ENCODE results near the gene CRX. TPM values are rescaled to one million over a fixed set of nuclear protein-coding genes. Genes with fewer than 3 reads are reported as not detected.

CRX gene
- total and polyA plus RNA-seq, 7 donors: 0.01 TPM; not detected in 6

DNA sequence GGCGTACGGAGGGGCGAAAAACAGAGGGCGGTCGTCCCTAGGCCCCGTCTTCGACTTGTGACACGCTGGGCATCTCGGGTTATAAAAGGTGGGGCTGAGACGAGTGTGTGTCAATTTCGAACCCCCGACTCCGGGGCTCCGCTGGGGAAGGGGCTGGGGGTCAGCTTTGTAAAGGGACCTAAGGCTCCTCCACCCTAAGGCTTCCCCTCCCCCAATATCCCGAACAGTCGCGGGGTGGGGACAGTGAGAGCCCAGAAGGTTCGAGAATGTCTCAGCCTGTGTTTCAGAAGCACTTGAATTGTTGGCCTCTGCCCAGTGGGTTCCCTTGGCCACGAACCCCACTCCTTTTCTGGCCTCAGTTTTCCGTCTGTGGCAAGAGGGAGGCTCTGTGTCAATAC, 42.8 kb upstream of the CRX start:
- Histone ChIP-seq H3K4me1 (peaks cover 28% of the 10 kb centered on the region), H3K4me3 (peak overlapping the region; percentile 93), H3K9me3 (no peaks in the 10 kb centered on the region), H3K27me3 (ENCODE audit: insufficient read depth in 3 of 3, low read length in 2 of 3) (no peaks in the 10 kb centered on the region), H3K36me3 (ENCODE audit: insufficient read depth in 1 of 2, low read depth in 1 of 2) (peaks cover 0 to 32% of the 10 kb centered on the region in 2 donors), H3K27ac (peak overlapping the region; percentile 95)
- TF ChIP-seq, protein P1, sequence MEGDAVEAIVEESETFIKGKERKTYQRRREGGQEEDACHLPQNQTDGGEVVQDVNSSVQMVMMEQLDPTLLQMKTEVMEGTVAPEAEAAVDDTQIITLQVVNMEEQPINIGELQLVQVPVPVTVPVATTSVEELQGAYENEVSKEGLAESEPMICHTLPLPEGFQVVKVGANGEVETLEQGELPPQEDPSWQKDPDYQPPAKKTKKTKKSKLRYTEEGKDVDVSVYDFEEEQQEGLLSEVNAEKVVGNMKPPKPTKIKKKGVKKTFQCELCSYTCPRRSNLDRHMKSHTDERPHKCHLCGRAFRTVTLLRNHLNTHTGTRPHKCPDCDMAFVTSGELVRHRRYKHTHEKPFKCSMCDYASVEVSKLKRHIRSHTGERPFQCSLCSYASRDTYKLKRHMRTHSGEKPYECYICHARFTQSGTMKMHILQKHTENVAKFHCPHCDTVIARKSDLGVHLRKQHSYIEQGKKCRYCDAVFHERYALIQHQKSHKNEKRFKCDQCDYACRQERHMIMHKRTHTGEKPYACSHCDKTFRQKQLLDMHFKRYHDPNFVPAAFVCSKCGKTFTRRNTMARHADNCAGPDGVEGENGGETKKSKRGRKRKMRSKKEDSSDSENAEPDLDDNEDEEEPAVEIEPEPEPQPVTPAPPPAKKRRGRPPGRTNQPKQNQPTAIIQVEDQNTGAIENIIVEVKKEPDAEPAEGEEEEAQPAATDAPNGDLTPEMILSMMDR (IDR thresholded peaks at IDR 0.05): no peak
- DNase-seq (peak; percentile 60 to 68), ATAC-seq (peak; percentile 57 to 63 (median 58))
- intact Hi-C loops (cut with DNase I): no loop called here
- 1% methylated on average over 20 of the region's 20 CpGs for WGBS, 3 donors

DNA sequence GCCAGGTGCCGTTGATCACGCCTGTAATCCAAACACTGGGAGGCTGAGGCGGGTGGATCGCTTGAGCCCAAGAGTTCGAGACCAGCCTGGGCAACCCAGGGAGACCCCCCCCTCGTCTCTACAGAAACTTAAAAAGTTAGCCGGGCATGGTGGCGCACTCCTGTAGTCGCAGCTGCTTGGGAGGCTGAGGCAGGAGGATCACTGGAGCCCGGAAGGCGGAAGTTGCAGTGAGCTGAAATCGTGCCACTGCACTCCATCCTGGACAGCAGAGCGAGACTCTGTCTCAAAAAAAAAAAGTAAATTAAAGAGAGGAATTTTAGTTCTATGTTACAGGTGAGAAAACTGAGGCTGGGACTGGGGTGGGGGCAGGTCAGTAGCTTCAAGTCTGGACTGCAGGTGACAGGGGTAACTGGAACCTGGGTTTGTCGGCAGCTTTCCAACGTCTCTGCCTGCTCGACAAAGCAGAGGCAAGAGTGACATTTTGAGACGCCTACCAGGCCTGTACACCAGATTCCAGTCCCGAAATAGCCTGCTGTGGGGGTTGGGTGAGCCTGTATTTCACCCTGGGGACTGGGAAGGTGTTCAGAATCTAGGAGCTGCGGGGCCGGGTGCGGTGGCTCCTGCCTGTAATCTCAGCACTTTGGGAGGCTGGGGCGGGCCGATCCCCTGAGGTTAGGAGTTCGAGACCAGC, 42.1 kb upstream of the CRX start:
- intact Hi-C loops (cut with DNase I): no loop called here

DNA sequence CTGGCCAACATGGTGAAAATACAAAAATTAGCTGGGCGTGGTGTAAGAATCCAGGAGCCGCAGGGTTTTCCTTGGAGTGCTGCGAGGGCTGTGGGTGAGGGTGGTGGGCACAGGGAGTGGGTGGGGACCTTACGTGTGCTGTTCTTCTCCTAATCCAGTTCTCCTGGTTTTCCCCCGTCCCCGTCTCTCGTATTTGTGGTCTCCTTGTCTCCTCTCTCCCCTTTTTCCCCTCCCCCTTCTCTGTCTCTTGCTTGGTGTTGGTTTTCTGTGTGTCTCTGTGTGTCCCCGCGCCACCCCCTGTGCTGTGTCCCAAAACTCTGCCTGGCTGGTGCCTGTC, 41.6 kb upstream of the CRX start:
- intact Hi-C loops (cut with DNase I): no loop called here
- DNase-seq (no peak), ATAC-seq (no peak)
- H3K27me3 ChIP-seq (ENCODE audit: insufficient read depth in 3 of 3, low read length in 2 of 3): no peaks in the 10 kb centered on the region
- peak overlapping the region; percentile 93 for H3K4me3 ChIP-seq
- WGBS, 3 donors: 17 to 58% (median 31%) methylated on average over 9 of the region's 9 CpGs
- no peaks in the 10 kb centered on the region for H3K9me3 ChIP-seq
- H3K36me3 ChIP-seq (ENCODE audit: insufficient read depth in 1 of 2, low read depth in 1 of 2): peaks cover 3 to 44% of the 10 kb centered on the region in 2 donors
- TF ChIP-seq, protein P1 (IDR thresholded peaks at IDR 0.05): no peak
- peaks cover 28% of the 10 kb centered on the region for H3K4me1 ChIP-seq
- H3K27ac ChIP-seq: peak overlapping the region; percentile 95

More for the DNA sequence above, 42.1 kb upstream of the CRX start:
- DNase-seq: peak; percentile 75 to 90
- peaks cover 28% of the 10 kb centered on the region for H3K4me1 ChIP-seq
- H3K36me3 ChIP-seq (ENCODE audit: insufficient read depth in 1 of 2, low read depth in 1 of 2): peaks cover 3 to 39% of the 10 kb centered on the region in 2 donors
- peak overlapping the region; percentile 95 for H3K27ac ChIP-seq
- peak; percentile 80 to 88 (median 87) for ATAC-seq
- TF ChIP-seq, protein P1 (IDR thresholded peaks at IDR 0.05): no peak
- no peaks in the 10 kb centered on the region for H3K27me3 ChIP-seq (ENCODE audit: insufficient read depth in 3 of 3, low read length in 2 of 3)
- peak overlapping the region; percentile 93 for H3K4me3 ChIP-seq
- WGBS, 3 donors: 13 to 40% (median 18%) methylated on average over 24 of the region's 24 CpGs
- no peaks in the 10 kb centered on the region for H3K9me3 ChIP-seq

DNA sequence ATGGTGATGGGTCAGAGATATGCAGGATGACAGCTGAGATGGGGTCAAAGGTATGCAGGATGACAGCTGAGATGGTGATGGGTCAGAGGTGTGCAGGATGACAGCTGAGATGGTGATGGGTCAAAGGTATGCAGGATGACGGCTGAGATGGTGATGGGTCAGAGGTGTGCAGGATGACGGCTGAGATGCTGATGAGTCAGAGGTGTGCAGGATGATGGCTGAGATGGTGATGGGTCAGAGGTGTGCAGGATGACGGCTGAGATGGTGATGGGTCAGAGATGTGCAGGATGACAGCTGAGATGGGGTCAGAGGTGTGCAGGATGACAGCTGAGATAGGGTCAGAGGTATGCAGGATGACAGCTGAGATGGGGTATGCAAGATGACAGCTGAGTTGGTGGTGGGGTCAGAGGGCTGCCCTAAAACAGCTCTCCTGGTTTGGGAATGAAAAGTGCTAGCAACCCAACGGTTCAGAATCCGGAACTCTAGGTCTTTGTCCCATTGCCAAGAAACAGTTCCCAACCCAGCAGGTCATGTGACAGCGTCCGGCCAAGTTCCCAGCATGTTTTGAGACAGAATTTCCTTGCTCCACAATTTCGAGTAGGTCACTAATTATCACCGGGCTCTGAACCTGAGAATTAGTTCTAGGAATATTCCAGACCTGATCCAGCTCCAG, 40.0 kb upstream of the CRX start:
- Histone ChIP-seq H3K9me3 (no peaks in the 10 kb centered on the region), H3K27ac (peak overlapping the region; percentile 53), H3K4me3 (peak overlapping the region; percentile 93), H3K36me3 (ENCODE audit: insufficient read depth in 1 of 2, low read depth in 1 of 2) (peaks cover 3 to 58% of the 10 kb centered on the region in 2 donors), H3K27me3 (ENCODE audit: insufficient read depth in 3 of 3, low read length in 2 of 3) (no peaks in the 10 kb centered on the region), H3K4me1 (peaks cover 35% of the 10 kb centered on the region)
- TF ChIP-seq, protein P1 (IDR thresholded peaks at IDR 0.05): no peak
- DNase-seq (peak in 1 of 2 donors; percentile 40), ATAC-seq (no peak)
- WGBS, 3 donors: 10 to 31% (median 15%) methylated on average over 9 of the region's 9 CpGs
- intact Hi-C loops (cut with DNase I): no loop called here
